GM06990 (cell line): ENCODE data around the gene URM1.
"Not testable (repeated sequence)": the region's sequence is repeated elsewhere in the genome, so short reads cannot be mapped to it uniquely, and the experiment has no call there.

Source experiments
- DNase-seq: peaks from one replicate; pipeline ENCODE4 v3.0.0-alpha.2; 2011; ENCODE audit not compliant: insufficient read length; ENCODE audit errors: extremely low read depth
- H3K27me3 ChIP-seq: replicated peaks from 2 replicates; pipeline ENCODE4 v1.6.0; 2011; ENCODE audit warnings: low read length; ENCODE audit not compliant: control insufficient read depth, insufficient read depth
- H3K36me3 ChIP-seq: 2 replicates; pipeline ENCODE4 v1.5.1; 2011; ENCODE audit warnings: low read length; ENCODE audit not compliant: control insufficient read depth, insufficient read depth
- H3K4me3 ChIP-seq: replicated peaks from 2 replicates; pipeline ENCODE4 v1.5.1; 2011; ENCODE audit warnings: low read depth, mild to moderate bottlenecking, control low read depth, low read length
- CTCF ChIP-seq: IDR thresholded peaks from 2 replicates; pipeline ENCODE4 v1.5.1; 2011; ENCODE audit warnings: low read length, control low read depth, mild to moderate bottlenecking, inconsistent platforms; ENCODE audit not compliant: insufficient read depth, poor library complexity, severe bottlenecking

URM1 gene

GRCh38 chr9:128324401-128324800 lies 46.8 kb upstream of the URM1 start:
- peaks cover 18% of the 10 kb centered on the region for H3K36me3 ChIP-seq
- no peak for TF ChIP-seq CTCF
- H3K4me3 ChIP-seq, result no peak overlapping the region
- H3K27me3 ChIP-seq, result no peaks in the 10 kb centered on the region
- no peak for DNase-seq

DNA sequence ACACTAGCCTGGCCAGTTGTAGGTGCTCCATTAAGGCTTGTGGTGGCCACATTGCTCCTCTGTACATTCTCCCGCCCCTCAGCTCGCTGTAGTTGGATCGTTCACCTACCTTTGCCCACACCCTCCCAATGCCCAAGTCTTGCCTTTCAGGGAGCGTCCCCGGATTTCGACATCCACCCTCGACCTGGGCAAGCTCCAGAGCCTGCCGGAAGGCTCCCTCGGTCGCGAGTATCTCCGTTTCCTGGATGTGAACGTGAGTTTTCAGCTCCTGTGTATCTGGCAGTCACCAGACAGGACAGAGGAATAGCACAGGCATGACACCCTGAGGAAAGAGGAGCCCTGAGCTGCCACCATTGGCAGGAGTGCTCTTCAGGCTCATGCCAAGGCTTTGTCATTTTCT lies 45.5 kb upstream of the URM1 start:
- Histone ChIP-seq H3K36me3 (peaks cover 18% of the 10 kb centered on the region), H3K4me3 (no peak overlapping the region), H3K27me3 (no peaks in the 10 kb centered on the region)
- no peak for TF ChIP-seq CTCF
- DNase-seq, result no peak

- no peak for DNase-seq
- H3K4me3 ChIP-seq, result no peak overlapping the region
- peaks cover 18% of the 10 kb centered on the region for H3K36me3 ChIP-seq
- TF ChIP-seq CTCF, result no peak
- no peaks in the 10 kb centered on the region for H3K27me3 ChIP-seq
Observed at GRCh38 chr9:128333451-128333869, 37.7 kb upstream of the URM1 start.

DNA sequence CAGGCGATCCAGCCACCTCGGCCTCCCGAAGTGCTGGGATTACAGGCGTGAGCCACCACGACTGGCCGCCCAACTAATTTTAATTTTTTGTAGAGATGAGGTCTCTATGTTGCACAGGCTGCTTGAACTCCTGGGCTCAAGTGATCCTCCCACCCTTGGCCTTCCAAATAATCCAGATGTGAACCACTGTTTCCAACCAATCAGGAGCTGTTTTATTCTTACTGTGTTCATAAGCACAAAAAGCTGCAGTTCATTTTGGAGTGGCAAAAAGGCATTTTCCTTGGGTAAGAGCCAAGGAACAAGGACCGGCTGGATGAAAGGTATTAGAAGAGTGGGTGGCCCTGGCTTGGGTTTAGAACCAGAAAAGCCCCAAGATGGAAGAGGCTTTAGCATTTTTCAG lies 36.0 kb upstream of the URM1 start:
- TF ChIP-seq CTCF, result no peak
- no peak overlapping the region for H3K4me3 ChIP-seq
- H3K36me3 ChIP-seq, result peaks cover 15% of the 10 kb centered on the region
- no peaks in the 10 kb centered on the region for H3K27me3 ChIP-seq
- DNase-seq, result no peak

- no peak for DNase-seq
- no peak overlapping the region for H3K4me3 ChIP-seq
- peaks cover 15% of the 10 kb centered on the region for H3K36me3 ChIP-seq
- no peak for TF ChIP-seq CTCF
- no peaks in the 10 kb centered on the region for H3K27me3 ChIP-seq
Observed at GRCh38 chr9:128335914-128336313, 35.3 kb upstream of the URM1 start.

DNA sequence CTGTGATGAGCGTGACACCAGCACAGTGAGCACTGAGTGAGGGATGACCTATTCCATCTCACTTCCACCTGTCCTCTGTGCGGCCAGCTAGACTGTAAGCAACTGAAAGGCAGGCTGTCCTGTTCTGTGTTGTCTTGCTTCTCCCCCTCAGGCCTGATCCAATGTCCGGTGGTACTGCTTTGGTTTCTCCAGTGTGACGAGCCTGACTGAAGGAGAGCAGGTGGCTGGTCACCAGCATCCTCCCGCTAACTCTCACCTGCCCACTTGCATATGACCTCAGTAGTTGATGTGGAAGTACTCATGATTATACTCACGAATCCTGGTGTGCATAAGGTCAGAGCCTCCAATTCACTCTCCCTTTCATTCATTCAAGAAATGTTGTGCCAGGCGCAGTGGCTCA lies 33.2 kb upstream of the URM1 start:
- DNase-seq, result no peak
- H3K27me3 ChIP-seq, result no peaks in the 10 kb centered on the region
- H3K36me3 ChIP-seq, result peaks cover 6% of the 10 kb centered on the region
- H3K4me3 ChIP-seq, result no peak overlapping the region
- no peak for TF ChIP-seq CTCF

DNA sequence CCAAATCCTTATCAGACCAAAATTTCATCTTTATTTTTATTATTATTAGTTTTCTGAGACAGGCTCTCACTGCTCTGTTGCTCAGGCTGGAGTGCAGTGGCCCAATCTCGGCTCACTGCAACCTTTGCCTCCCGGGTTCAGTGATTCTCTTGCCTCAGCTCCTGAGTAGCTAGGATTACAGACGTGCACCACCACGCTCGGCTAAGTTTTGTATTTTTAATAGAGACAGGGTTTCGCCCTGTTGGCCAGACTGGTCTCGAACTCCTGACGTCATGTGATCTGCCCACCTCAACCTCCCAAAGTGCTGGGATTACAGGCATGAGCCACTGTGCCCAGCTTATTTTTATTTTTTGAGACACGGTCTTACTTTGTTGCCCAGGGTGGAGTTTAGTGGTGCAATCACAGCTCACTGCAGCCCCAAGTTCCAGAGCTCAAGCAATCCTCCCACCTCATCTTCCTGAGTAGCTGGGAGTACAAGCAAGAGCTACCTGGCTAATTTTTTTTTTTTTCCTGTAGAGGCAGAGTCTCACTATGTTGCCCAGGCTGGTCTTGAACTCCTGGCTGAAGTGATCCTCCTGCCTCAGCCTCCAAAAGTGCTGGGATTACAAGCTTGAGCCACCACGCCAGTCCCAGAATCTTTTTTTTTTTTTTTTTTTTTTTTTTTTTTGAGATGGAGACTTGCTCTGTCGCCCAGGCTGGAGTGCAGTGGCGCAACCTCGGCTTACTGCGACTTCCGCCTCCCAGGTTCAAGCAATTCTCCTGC lies 32.1 kb upstream of the URM1 start:
- H3K27me3 ChIP-seq, H3K4me3 ChIP-seq, DNase-seq, H3K36me3 ChIP-seq: not testable (repeated sequence)
